NCI-H1436 treated with DMSO at 0.1 percent for 48 hours (cell line): ENCODE results near the gene RHOT1.
"Not testable (repeated sequence)": the region's sequence is repeated elsewhere in the genome, so short reads cannot be mapped to it uniquely, and the experiment has no call there.

Source experiments
- DNase-seq: peaks from one replicate; lab custom pipeline; 2025; lab: John Stamatoyannopoulos, UW

RHOT1 gene

DNA sequence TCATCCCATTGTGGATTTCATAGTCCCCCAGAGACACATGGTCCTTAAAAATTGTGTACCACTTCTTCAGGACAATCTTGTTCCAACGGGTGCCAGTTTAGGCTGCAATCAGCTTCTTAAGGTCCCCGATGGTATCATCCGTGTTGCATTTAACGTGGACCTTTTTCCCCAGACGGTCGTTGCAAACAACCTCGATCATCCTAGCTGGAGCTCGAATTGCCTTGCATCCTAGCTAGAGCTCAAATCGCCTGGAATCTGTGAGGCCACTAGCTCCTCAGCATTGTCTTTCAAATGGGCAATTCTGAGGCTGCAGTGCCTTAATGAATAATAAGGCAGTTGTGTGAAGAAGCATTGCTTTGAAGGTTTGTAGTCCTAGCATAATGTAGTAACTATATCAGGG is 85.6 kb downstream of the RHOT1 start:
- no peak for DNase-seq

DNA sequence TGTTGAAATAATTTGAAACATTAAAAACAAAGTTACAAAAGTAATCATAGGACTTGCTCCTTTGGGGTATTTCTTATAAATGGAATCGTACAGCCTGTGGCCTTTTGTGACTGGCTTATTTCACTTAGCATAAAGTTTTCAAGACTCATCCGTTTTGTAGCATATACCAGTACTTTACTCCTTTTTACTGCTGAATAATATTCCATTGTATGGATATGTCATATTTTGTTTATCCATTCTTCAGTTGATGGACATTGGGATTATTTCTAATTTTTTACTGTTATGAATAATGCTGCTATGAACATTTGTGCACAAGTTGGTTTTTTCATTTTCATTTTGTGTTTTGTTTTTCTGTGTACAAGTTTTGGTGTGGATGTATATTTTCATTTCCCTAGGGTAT is 93.3 kb downstream of the RHOT1 start:
- DNase-seq = no peak

DNA sequence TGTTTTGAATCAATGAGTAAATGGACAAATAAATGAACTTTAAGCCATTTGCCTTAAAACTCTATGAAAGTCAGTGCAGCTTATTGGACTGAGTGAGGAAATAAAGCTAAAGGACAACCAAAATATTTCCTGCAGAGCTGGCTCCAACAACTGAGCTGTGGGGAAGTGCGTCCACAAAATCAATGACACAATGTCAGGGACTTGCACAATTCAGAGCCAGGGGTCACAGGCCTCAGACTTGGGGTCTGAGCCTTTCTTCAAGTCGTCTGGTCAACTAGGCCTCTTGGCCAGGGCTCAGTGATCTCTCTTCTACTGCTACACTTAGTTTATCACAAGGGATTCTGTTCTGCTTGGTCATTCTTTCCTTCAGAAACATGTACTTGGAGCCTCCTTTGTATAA is 97.2 kb downstream of the RHOT1 start:
- DNase-seq = no peak

DNA sequence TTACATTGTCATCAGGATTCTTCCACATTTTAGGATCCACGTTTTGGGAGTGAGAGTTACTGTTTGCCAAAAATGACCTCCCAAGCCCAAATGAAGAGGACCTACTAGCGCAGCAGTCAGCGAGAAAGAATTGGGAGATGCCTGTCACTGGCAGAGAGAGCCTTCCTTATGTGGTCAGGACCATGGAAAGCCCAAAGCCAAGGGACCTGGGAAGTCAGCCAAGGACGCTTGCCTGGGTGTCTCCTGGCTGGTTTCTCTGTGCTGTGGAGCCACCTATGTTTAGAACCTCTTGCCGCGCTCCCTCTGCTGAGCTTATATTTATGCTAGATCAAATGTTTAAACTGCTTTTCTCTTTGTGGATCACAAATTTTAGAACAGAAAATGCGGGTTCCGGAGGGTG is 98.4 kb downstream of the RHOT1 start:
- DNase-seq = no peak

DNA sequence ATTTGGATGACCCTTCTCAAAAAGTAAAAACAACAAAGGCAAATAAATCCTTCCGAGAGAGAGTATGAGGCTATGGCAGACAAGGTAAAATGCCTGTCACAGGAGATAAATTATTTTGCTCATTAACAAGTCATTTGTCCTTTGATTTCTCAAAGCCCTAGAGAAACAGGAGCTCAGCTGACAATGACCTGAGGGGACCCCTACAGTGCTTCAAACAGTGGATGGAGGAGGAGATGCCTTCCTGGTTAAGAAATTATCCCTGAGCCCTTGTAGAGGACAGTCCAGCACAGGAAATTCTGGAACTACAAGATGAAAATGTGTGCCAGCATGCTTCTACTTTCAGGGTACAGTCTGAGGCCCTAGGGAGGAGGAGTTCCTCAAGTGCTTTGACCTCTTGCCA is 99.3 kb downstream of the RHOT1 start:
- DNase-seq = no peak

DNA sequence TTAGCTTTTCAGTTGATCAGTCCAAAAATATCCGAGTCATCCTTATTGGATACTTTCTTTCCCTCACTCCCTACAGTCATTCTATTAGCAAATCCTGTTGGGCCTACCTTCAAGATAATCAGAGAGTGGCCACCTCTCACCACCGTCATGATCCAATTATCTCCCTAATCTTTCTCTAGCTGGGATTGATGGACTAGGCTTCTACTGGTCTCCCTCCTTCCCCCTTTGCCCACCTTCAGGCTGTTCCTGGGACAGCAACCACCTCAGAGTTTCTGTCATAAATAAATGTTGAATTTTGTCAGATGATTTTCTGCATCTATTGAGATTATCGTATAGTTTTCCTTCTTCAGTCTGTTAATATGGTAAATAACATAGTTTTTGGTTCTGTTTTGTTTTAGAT is 107.2 kb downstream of the RHOT1 start:
- DNase-seq = no peak

DNA sequence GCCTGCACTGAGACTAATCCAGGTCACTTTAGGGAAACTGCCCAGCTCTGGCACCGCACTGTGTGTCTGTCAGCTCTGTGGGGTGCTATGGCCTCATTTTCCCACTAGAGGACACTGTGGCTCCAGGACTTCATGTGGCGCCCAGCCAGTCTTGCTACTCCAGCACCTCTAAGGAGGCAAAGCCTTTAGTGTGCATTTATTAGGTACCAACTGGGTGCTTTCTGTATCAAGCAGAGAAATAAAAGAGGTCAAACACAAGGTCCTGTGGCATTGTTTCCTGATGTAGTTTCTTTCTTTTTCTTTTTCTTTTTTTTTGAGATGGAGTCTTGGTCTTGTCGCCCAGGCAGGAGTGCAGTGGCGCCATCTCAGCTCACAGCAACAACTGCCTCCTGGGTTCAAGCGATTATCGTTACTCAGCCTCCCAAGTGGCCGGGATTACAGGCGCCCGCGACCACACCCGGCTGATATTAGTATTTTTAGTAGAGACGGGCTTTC is 110.9 kb downstream of the RHOT1 start:
- DNase-seq = no peak

DNA sequence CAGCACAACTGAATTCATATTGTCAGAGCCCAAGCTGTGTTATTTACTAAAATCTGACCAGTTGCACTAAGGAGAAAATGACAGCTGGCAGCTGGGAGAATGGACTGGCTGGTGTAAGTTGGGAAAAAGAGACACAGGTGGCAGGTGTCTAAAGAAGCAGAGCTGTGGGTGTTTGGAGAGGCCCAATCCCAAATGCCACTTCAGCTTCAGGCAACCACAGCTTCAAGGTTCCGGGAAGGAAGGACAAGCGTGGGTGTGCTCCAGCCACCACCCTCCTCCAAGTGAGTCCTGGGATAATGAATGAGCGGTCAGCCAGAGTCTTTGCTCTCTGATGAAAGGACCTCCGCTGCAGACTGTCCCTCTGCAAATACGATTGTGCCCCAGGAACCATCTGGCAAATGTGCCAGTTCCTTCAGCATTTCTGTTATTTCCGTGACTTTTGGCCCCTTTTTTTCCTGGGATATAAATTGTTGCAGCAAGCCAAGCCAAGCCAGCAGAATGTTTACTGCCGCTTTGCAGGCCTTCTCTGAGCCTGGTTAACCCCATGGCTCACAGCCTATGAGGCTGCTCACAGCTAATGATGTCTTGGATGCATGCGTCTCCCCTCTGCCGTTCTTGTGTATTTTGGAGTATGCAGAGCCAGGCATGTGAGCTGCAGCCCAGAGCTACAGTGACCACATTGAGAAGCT is 113.9 kb downstream of the RHOT1 start:
- no peak for DNase-seq

DNA sequence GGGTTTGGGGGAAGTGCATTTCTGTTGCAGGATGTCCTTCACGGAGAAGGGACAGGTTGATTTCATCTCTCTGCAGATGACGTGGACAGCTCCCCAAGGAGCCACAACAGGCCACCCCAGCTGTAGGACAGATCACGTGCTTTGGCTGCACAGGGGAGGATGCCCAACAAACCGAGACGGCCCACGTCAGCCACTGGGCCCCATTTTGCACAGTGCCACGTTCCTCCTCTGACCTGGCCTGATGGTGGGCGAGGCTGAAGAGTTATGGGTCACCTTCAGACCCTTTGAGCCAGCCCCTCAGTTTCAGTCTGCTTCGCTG is 114.4 kb downstream of the RHOT1 start:
- DNase-seq = no peak

DNA sequence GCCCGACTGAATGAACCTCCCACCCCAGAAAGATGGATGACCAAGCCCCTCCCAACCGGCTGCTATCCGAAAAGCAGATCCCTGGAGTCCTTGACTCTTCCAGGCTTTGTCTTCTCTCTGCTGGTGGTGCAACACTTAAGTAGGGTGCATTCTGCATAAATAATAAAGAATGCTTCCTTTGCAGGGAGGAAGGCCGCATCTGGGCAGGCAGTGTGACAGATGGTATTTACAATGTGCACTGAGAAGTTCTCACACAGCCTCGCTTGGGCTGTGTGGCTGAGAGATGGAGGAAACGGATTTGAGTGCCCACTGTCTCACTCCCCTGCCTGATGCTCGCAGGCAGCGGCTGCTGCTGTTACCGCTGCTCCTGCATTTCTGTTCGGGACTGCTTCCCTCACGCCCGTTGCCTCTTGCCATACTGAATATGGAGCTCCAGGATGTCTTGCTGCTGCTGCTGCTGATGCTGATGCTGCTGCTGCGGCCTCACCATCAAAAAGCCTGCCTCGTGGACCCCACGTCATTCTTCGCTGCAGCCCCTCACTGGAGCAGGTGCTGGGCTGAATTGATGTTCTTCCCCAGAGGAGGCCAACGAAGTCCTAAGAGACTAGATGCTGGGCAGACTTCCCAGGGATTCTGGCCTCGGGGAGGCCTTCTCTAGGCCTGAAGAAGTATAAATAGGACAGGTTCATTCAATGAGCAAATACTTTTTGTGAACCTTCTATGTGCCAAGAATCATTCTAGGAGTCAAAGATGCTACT is 116.3 kb downstream of the RHOT1 start:
- DNase-seq = no peak

DNA sequence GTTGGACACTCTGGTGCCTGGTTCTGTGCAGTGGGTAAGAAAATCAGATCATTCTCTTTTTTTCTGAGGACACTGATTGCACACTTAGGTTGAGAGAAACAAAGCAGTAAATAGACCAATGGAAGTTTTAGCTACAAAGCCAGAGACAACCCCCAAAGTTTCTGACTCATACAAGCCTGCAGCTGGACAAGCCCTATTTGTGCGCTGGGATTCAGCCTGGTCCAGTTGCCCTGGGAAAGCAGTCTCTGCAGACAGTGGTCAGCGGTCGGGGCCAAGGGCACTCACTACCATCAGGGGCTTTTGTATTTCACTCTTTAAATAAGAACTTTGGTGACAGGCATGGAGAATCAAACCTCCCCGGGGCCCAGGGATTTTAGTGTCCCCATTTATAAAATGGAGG is 117.3 kb downstream of the RHOT1 start:
- no peak for DNase-seq

DNA sequence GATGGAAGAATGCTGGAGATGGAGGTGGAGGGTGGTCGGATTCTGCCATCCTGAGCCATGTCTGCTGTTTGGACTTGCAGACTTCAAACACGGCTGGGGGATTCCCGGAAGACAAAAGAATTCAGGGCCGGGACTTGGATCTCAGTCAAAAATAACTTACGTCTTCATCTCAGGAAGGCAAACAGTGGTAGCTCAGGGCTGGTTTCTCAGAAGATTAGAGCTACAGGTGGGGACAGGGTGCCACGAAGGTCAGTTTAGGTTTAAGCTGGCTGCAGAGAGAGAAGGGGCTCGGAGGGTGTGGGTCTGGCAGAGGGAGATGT is 119.1 kb downstream of the RHOT1 start:
- no peak for DNase-seq

DNA sequence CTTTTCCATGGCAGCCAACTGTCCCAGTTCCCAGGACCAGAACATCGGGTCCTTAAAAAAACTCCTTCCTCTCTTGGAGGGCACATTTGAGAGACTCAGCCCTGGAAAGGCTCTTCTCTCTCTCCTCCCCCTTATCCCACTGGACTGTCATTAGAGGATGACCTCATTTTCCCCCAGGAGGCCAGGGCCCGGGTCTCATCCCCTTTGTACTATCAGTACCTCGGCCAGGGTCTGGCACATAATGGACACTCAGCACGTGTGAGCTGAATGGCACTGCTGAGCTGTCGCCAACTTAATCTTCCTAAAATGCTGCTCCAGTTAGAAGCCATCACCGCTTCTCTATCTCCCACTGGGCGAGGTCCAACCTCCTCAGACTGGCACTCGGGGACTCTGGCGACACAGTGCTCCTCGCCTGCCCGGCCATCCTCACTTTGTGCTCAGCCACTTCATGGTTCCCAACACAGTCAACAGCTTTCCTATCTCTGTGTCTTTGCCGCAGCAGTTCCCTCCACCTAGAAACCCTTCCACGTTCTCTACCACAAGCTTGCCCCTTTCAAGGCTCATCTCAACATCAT is 119.7 kb downstream of the RHOT1 start:
- DNase-seq = no peak

DNA sequence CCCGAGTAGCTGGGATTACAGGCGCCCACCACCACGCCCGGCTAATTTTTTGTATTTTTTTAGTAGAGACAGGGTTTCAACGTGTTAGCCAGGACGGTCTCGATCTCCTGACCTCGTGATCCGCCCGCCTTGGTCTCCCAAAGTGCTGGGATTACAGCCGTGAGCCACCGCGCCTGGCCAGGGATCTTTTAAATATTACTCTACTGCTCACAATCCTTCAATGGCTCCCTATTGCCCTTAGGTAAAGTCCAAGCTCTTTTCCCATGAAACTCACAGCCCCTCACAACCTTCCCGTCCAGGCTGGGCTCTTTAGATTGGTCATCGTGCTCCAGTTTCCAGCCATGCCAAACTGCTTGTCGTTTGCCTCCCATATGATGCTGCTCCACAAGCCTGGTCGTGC is 121.2 kb downstream of the RHOT1 start:
- not testable (repeated sequence) for DNase-seq

DNA sequence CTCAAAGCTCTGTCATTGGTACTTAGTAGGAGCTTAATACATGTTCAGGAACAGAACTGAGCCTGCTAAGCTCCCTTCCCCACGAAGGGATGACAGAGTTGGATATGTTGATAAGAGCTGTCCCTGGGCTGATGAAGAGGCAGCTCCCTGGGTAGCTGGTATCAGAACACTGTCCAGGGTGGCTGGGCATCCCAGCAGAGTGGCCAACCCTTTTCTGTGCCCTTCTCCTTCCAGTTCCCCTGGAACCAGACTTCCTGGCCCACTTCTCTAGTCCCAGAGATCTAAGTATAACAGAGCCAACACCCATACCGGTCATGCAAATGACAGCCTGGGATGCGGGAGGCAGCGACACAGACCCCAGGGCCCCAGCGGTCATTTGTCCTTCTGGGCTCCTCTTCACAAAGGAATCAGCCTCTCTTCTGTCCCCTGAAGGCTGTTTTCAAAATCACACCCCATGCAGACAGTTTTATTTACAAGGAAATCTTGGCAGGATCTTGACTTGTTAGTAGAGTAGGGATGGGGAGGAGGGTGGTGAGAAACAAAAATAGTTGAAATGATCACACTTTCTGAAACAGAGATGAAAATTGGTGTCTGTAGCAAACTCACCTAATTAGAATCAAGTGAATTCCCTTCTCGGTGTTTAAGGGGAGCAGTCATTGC is 122.0 kb downstream of the RHOT1 start:
- DNase-seq = no peak

DNA sequence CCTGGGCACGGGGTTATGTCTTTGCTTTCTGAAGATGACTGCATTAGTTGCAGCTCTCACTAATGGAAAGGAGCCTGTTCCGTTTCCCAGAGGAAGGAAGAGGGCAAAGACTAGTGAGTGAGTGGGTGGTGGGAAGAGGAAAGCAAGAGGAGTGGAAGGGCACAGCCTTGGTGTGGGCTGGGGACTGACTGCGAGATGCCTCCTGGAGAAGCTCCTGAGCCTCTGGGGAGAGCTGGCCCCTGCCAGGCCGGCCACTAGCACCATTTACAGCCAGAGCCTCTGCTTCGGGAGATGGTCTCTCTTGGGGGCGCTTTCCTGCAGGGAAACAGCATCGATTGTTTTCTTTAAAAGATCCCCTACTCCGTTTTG is 122.5 kb downstream of the RHOT1 start:
- no peak for DNase-seq

DNA sequence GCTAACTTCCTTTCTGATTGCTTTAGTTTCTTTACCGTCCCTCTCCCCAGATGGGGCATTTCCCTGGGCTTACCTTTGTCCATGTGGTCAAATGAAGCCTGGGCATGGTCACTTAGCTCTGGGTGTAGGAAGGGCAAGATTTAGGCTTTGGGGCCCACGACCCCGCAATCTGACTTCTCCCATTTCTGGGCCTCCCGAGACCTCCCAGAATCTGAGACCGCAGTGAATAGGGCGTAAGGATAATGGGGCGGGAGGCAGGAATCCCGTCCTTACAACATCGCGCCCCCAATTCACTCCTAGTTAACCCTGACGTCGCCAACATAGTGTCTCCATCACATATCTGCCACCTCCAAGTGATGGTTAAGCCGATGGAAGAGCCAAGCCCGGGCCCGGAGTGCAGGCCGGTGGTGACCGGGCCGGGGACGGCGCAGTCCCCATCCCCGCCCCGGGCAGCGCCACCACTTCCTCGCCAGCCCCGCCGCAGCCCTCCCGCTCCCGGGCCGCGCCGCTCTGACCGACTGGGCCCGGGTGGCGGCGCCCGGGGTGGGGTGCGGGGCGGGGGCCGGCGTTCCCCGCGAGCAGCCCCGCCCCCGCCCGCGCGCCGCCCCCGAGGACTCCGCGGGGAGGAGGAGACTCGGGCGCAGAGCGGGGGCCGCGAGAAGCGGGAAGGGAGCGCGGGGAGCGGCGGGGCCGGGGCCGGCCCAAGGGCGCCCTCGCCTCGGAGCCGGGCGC is 123.1 kb downstream of the RHOT1 start, which contains the start of gene RHBDL3:
RHBDL3 (plus strand) TSS at position 641 of the 732 bp plus-strand sequence. CDS start 358 bp downstream, outside the sequence.
- DNase-seq = no peak

DNA sequence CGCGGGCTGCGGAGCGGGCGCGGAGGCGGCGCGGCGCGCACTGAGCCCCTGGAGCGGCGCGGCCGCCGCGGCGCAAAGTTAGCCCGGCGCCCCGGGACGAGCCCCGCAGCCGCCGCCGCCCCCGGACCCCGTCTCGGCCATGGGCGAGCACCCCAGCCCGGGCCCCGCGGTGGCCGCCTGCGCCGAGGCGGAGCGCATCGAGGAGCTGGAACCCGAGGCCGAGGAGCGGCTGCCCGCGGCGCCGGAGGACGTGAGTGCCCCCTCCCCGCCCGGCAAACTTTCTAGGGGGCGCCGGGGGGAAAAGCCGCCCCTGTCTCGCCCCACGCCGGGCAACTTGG is 123.7 kb downstream of the RHOT1 start:
- no peak for DNase-seq

DNA sequence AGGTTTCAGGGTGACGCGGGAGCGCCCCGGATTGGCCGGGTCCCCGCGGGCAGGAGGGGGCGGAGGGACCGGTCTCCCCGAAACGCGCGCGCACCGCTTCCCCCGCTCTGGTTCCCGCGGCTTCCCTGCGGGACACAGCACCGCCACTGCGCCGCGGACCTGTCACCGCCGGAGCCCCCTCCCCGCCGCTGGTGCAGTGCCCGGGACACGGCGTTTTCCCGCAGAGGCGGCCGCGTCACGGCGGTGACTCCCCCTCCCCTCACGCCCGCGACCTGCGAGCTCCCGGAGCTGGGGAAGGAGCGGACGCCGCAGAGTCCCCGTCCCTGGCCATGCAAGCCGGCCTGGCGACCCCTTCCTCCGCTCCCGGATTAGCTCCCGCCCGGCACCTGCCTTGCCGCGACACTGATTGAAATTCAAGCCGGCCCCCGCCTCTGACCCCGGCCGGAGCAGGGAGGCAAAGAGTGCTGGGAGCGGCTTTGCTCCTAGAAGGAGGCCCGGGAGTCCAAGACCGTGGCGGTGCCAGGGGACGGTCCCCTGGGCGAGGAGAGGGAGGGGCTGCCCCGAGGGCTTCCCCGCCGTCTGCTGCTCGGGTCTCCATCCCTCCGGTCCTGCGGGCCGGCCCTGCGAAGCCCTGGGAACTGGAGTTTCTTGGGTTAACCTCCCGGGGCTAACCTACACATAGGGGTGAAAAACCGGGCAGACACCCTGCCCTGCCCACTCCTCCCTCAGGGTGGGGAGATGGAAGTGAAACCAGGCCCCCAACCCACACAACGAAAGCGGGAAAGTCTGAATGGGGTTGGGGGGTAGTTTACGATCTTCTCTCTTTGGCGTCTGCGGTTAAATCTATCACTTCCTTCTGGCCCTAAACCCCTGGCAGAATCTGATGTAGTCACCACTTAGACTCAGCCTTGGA is 124.3 kb downstream of the RHOT1 start:
- DNase-seq = no peak

DNA sequence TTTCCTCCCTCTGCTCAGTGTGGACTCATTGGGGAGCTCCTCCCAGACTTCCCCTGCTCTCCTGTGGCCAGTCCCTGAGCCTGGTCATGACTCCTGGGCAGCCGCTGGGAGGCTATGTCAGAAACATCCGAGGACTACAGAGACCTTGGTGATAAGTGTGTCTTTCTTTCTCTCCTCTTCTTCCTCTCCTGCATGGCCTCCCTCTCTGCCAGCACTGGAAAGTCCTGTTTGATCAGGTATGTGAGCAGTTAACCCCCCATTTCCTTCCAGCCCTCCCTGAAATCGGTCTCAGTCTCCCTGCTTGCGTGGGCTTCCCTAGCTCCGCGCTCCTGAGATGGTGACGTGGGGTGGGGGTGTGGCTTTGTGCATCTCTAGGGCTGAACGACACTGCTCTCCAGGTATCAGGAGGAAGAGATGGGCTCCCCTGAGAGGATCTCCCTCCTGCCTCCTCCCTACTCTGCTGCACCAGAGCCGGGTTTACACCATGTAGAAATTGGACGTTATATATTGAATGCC is 125.4 kb downstream of the RHOT1 start:
- DNase-seq = no peak

DNA sequence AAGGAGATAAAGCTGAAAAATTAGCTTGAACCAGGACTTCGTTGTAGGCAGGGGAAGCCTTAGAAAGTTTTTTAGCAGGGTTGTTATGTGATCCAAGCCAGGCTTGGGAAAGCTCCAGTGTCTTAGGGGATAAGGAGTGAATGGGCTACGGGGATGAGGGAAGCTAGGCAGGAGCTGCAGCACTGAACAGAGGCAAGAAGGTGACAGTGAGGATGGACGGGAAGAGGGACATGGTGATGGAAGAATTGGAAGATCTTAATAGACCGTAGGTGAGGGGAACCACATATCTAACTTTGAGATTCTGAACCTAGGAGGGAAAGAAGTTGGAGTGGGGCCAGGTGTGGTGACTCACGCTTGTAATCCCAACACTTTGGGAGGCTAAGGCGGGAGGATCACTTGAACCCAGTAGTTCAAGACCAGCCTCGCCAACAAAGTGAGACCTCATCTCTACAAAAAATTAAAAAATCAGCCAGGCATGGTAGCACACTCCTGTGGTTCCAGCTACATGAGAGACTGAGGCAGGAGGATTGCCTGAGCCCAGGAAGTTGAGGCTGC is 126.5 kb downstream of the RHOT1 start:
- DNase-seq = no peak
